ENCODE results near the gene UBE2M.
"Not testable (repeated sequence)": the region's sequence is repeated elsewhere in the genome, so short reads cannot be mapped to it uniquely, and the experiment has no call there.

The UBE2M gene

DNA sequence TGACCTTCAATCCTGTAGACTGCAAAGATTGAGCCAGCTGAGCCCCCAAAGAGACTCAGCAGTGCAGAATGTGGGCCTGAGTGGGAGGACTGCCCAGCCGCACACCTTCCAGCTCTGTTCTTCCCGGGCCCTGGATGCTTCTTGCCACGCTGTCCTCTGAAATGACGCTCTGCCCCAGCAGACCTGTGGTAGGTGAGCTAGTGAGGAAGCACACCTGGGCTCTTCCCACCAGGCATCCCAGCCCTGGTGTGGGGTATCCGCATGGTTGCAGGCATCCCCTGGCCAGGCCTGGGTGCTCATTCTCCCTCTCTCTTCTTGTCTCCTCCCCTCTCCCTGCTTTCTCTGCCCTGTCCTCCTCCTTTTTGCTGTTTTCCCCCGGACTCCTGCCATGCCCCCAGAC, 24.6 kb upstream of the UBE2M start:
- no peak for DNase-seq (ENCODE audit: low read depth)
- no peak overlapping the region for H3K4me3 ChIP-seq (ENCODE audit: low read depth, low read length)
- TF ChIP-seq, protein P1, sequence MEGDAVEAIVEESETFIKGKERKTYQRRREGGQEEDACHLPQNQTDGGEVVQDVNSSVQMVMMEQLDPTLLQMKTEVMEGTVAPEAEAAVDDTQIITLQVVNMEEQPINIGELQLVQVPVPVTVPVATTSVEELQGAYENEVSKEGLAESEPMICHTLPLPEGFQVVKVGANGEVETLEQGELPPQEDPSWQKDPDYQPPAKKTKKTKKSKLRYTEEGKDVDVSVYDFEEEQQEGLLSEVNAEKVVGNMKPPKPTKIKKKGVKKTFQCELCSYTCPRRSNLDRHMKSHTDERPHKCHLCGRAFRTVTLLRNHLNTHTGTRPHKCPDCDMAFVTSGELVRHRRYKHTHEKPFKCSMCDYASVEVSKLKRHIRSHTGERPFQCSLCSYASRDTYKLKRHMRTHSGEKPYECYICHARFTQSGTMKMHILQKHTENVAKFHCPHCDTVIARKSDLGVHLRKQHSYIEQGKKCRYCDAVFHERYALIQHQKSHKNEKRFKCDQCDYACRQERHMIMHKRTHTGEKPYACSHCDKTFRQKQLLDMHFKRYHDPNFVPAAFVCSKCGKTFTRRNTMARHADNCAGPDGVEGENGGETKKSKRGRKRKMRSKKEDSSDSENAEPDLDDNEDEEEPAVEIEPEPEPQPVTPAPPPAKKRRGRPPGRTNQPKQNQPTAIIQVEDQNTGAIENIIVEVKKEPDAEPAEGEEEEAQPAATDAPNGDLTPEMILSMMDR (conservative IDR thresholded peaks at IDR 0.05; ENCODE audit: low read depth, low read length): no peak

DNA sequence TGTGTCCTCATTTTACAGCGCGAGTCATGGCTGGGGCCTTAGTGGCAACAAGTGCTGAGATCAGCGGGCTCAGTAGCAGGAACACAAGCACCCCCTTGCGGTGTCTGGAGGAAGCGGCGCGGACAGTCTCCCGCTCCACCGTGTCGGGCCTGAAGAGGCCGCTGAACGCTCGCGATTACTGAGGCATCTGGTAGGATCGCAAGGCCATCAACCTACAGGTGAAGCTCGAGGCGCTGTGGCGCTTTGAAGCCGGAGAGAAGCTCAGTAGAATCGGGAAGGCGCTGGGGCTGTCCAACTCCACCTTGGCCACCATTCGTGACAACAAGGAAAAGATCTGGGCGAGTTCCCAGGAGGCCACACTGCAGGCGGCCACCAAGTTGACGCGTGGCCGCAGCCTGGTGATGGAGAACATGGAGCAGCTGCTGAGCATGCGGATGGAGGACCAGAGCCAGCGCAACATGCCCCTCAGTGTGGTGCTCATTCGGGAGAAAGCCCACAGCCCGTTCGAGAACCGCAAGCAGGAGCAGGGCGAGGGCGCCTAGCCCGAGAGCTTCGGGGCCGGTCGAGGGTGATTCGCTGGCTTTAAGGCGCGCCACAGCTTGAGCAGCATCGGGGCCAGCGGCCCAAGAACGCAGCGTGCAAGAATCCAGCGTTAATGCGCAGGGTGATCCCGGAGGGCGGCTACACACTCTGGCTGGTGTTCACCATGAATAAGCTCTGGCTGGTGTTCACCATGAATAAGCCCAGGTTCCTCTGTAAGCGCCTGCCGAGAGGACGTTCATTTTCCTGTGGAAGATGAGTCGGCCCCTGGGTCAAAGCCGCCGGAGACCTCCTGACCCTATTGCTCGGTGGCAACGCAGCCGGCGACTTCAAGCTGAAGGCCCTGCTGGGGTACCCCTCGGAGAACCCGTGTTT, 23.1 kb upstream of the UBE2M start:
- peak; percentile 94 for DNase-seq (ENCODE audit: low read depth)
- TF ChIP-seq, protein P1 (conservative IDR thresholded peaks at IDR 0.05; ENCODE audit: low read depth, low read length): peak; percentile 96
- no peak overlapping the region for H3K4me3 ChIP-seq (ENCODE audit: low read depth, low read length)

DNA sequence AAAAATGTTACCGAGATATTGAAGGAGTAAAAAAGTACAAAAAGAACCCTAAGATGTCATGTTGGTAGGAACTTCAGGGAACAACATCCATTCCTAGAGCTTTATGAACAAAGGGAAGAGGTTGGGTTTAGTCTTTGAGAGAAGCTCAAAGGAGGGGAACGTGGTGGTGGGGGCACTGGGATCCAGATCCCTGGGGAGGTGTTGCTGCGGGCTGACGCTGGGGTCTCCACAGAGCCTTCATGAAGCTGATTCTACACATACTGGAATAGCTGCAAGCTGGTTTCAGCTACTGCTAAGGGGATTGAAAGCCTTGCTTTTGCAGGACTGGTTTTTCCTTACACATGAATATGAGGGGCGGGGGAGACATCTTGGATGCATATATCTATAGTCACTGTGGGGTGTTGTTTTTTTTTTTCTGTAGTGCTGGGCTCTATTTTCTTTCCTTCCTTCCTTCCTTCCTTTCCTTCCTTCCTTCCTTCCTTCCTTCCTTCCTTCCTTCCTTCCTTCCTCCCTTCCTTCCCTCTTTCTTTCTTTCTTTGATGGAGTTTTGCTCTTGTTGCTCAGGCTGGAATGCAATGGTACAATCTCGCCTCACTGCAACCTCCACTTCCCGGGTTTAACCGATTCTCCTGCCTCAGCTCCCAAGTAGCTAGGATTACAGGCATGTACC, 21.2 kb upstream of the UBE2M start:
- TF ChIP-seq, protein P1 (conservative IDR thresholded peaks at IDR 0.05; ENCODE audit: low read depth, low read length): no peak
- no peak for DNase-seq (ENCODE audit: low read depth)
- H3K4me3 ChIP-seq (ENCODE audit: low read depth, low read length): no peak overlapping the region

DNA sequence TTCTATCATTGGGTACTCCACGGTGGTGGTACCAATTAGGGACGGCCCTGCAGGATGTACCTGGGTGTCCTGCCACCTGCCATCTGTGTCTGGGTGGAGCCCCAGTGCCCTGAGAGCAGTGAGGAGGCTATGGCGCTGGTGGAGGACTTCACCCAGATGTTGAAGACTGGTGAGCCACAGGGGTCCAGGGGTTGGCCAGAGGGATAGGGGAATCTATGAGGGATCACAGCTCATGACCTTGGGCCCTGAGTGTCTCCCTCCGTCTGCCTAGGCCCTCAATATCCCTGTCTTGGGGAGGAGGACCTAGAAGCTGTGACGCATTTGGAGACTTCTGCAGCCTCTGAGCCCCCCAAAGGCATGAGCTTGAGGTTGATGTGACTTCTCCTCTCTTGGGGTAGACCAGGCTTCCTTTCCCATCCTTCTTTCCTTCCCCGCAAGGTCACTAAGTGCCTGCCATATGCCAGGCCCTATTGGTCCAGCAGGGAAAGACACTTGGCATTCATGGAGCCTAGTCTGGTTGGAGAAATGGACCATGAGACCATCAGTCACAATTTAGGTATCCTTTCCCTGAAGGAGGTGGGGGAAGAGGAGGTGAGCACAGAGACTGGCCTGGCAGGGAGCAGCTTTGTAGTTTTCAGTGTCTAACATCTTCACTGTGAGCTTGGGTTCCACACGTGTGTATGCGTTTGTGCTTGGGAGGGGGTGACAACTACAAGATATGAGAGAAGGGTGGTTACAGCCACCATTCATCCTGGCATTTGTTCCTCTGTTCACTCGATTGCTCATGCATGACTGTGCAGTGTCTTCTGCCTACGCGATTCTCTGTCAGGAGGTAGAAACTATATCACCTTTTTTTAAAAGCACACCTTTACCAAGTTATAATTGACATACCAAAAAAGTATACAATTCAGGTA, 19.9 kb upstream of the UBE2M start:
- H3K4me3 ChIP-seq (ENCODE audit: low read depth, low read length): no peak overlapping the region
- DNase-seq (ENCODE audit: low read depth): no peak
- TF ChIP-seq, protein P1 (conservative IDR thresholded peaks at IDR 0.05; ENCODE audit: low read depth, low read length): no peak

DNA sequence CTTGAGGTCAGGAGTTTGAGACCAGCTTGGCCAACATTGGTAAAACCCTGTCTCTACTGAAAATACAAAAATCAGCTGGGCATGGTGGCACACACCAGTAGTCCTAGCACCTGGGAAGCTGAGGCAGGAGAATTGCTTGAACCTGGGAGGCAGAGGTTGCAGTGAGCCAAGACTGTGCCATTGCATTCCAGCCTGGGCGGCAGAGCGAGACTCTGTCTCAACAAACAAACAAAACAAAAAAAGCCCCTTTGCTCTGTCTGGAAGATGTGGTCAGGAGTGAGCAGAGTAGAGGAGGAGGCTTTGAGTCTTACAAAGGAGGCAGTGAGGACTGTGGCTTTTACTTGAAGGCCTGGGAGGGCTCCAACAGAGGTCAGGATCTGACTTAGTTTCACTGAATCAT, 19.2 kb upstream of the UBE2M start:
- H3K4me3 ChIP-seq (ENCODE audit: low read depth, low read length); DNase-seq (ENCODE audit: low read depth): not testable (repeated sequence)

DNA sequence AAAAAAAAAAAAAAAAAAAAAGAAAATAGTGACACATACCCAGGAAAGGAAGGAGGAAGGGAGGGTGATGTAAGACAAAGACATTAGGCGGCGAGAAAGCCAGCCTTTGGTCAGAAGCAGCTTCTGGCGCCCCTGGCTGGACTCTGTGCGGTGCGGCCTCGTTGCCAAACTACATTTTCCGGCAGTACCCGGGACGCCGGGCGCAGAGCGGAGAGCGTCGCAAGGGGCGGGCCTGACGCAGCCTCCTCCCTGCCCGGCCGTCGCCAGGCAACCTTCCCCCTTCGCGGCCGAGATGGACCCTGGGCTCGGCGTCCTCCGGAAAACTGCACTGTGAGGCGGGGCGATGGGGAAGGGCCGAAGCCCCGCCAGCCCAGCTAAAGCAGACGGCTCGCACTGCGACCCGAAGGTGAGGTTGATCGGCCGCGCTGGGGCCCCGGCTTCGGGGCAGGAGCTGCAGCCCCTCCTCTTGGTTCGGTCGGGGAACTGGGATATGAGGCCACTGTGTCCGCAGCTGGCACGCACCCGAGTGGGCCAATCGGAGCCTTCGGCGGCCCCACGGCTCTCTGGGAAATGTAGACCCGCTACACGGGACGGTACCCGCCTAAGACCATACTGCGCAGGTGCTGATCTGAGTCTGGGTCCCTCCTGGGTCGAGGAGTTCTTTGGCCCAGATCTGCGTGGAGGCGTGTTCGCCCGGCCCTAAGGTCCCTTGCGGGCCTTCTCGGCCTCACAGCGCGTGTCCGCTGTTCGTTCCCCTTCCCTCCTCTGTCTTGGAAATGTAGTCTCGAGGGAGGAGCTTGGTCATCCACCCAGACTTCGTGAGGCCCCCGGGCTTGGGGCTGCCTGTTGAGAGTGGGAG, 17.0 kb upstream of the UBE2M start:
- DNase-seq (ENCODE audit: low read depth): peak; percentile 94
- TF ChIP-seq, protein P1 (conservative IDR thresholded peaks at IDR 0.05; ENCODE audit: low read depth, low read length): peak; percentile 28
- peak overlapping the region; percentile 91 for H3K4me3 ChIP-seq (ENCODE audit: low read depth, low read length)

All from choroid plexus epithelial cell (primary cell).